Fibroblast of lung (primary cell): ENCODE results near the gene PDIA2. TPM values are rescaled to one million over a fixed set of nuclear protein-coding genes. Genes with fewer than 3 reads are reported as not detected.

Experiments
- DNase-seq, 2 donors: peaks; one replicate each; pipeline versions ENCODE4 v3.0.0 to v3.0.0-alpha.2; 2010; ENCODE audit warnings: low read depth in 2 of 2
- H2AFZ ChIP-seq: 2 replicates; pipeline ENCODE4 v1.5.1; 2012; ENCODE audit warnings: low read length, control low read depth, inconsistent platforms
- H3K27ac ChIP-seq: 2 replicates; pipeline ENCODE4 v1.5.1; 2011; ENCODE audit warnings: low read length, control low read depth; ENCODE audit not compliant: insufficient read depth
- H3K27me3 ChIP-seq: 2 replicates; pipeline ENCODE4 v1.5.1; 2011; ENCODE audit warnings: mild to moderate bottlenecking, low read length; ENCODE audit not compliant: control insufficient read depth, insufficient read depth
- H3K36me3 ChIP-seq: 2 replicates; pipeline ENCODE4 v1.5.1; 2011; ENCODE audit warnings: low read length; ENCODE audit not compliant: control insufficient read depth, insufficient read depth
- H3K4me1 ChIP-seq: 2 replicates; pipeline ENCODE4 v1.5.1; 2011; ENCODE audit warnings: low read length; ENCODE audit not compliant: control insufficient read depth, insufficient read depth; ENCODE audit errors: extremely low read depth
- H3K4me2 ChIP-seq: 2 replicates; pipeline ENCODE4 v1.5.1; 2011; ENCODE audit warnings: low read length, control low read depth; ENCODE audit not compliant: insufficient read depth; ENCODE audit errors: extremely low read depth
- H3K4me3 ChIP-seq, 4 experiments: fragments of 200-600 bp in 1 of 4; sonication (generic) in 1 of 4; replicated peaks in 1 of 4; 2 replicates each; pipeline ENCODE4 v1.5.1; 2011 to 2016; ENCODE audit warnings: low read length in 4 of 4, low read depth in 3 of 4, mild to moderate bottlenecking in 3 of 4, control low read depth in 2 of 4, inconsistent platforms in 1 of 4, mixed read lengths in 1 of 4; ENCODE audit not compliant: insufficient read depth in 1 of 4; ENCODE audit errors: control extremely low read depth in 1 of 4
- H3K79me2 ChIP-seq: 2 replicates; pipeline ENCODE4 v1.5.1; 2012; ENCODE audit warnings: mild to moderate bottlenecking, low read length, inconsistent platforms; ENCODE audit not compliant: control insufficient read depth, insufficient read depth
- H3K9ac ChIP-seq: 2 replicates; pipeline ENCODE4 v1.5.1; 2011; ENCODE audit warnings: mild to moderate bottlenecking, low read length, control low read depth; ENCODE audit not compliant: insufficient read depth
- H3K9me3 ChIP-seq: 2 replicates; pipeline ENCODE4 v1.5.1; 2012; ENCODE audit warnings: low read depth, low read length; ENCODE audit not compliant: control insufficient read depth, insufficient read depth
- H4K20me1 ChIP-seq: 2 replicates; pipeline ENCODE4 v1.5.1; 2011; ENCODE audit warnings: low read length; ENCODE audit not compliant: control insufficient read depth, insufficient read depth; ENCODE audit errors: extremely low read depth
- CTCF ChIP-seq, 2 donors: IDR thresholded peaks in 1 of 2; conservative IDR thresholded peaks in 1 of 2; 1 replicate in 1 of 2; 2 replicates in 1 of 2; pipeline ENCODE4 v1.5.1; 2011 to 2012; ENCODE audit warnings: low read length in 2 of 2, control low read depth in 1 of 2, inconsistent platforms in 1 of 2, low read depth in 1 of 2, mild to moderate bottlenecking in 1 of 2
- EZH2 ChIP-seq: IDR thresholded peaks from 2 replicates; pipeline ENCODE4 v1.5.1; 2012; ENCODE audit warnings: low read length, control low read depth, mild to moderate bottlenecking; ENCODE audit errors: missing control alignments
- polyA plus RNA-seq, 2 donors: library from polyadenylated mRNA; depleted of rRNA in 1 of 2; stranded (reverse) in 1 of 2; unstranded in 1 of 2; fragments of >200 nt; gene quantifications; 2 replicates each; pipeline ENCODE4 v1.2.1, GENCODE V29; 2011 to 2012; ENCODE audit warnings: missing spikeins in 1 of 2
- total RNA-seq: library from RNA; depleted of rRNA; stranded (reverse); fragments of >200 nt; gene quantifications from 2 replicates; pipeline ENCODE4 v1.2.1, GENCODE V29; 2014

The PDIA2 gene
- total and polyA plus RNA-seq, 2 donors (not counting 1 experiment from before 2014, with no cell fraction given): 0.06 to 0.33 TPM

GRCh38 chr16:336269-336668 lies 53.3 kb downstream of the PDIA2 start:
- TF ChIP-seq CTCF (conservative IDR thresholded peaks at IDR 0.05 in 1 of 2, IDR thresholded peaks at IDR 0.05 in 1 of 2; ENCODE audit: low read depth in 1 of 2, low read length in 2 of 2) (no peak), EZH2 (no peak)
- DNase-seq: no peak

More at GRCh38 chr16:336269-336668, 53.3 kb downstream of the PDIA2 start:
- Histone ChIP-seq H3K4me2 (no peak overlapping the region), H3K27ac (no peak overlapping the region), H3K79me2 (peaks cover 37% of the 10 kb centered on the region), H2AFZ (no peak overlapping the region), H3K9ac (no peak overlapping the region), H3K4me1 (peaks cover 4% of the 10 kb centered on the region), H3K4me3 (no peak overlapping the region), H3K27me3 (no peaks in the 10 kb centered on the region), H3K36me3 (no peaks in the 10 kb centered on the region), H3K9me3 (no peaks in the 10 kb centered on the region), H4K20me1 (no peaks in the 10 kb centered on the region)

Other genes starting within 250 kb of the PDIA2 start
- gene POLR3K, start 229.6 kb upstream of the PDIA2 start, total RNA-seq: 2.6 and 3.3 TPM in 2 replicates
- 12.9 and 27.3 TPM in 2 replicates for gene POLR3K, start 229.6 kb upstream of the PDIA2 start, polyA plus RNA-seq
- gene SNRNP25, start 229.3 kb upstream of the PDIA2 start, total RNA-seq: 14.6 and 20.5 TPM in 2 replicates
- gene SNRNP25, start 229.3 kb upstream of the PDIA2 start, polyA plus RNA-seq: 25.9 and 49.4 TPM in 2 replicates
- gene RHBDF1, start 210.5 kb upstream of the PDIA2 start, total RNA-seq: 32.9 and 53.8 TPM in 2 replicates
- 40.5 and 54.6 TPM in 2 replicates for gene RHBDF1, start 210.5 kb upstream of the PDIA2 start, polyA plus RNA-seq
- 256 and 268 TPM in 2 replicates for gene MPG, start 204.9 kb upstream of the PDIA2 start, total RNA-seq
- 45.4 and 49.3 TPM in 2 replicates for gene MPG, start 204.9 kb upstream of the PDIA2 start, polyA plus RNA-seq
- gene NPRL3, start 144.5 kb upstream of the PDIA2 start, total RNA-seq: 6.7 and 9.6 TPM in 2 replicates
- 8.7 and 13.6 TPM in 2 replicates for gene NPRL3, start 144.5 kb upstream of the PDIA2 start, polyA plus RNA-seq
- gene HBZ, start 130.5 kb upstream of the PDIA2 start, total RNA-seq: not detected in 2 replicates
- gene HBZ, start 130.5 kb upstream of the PDIA2 start, polyA plus RNA-seq: not detected in 2 replicates
- not detected in 2 replicates for gene HBM, start 117.2 kb upstream of the PDIA2 start, total RNA-seq
- gene HBM, start 117.2 kb upstream of the PDIA2 start, polyA plus RNA-seq: not detected in 2 replicates
- not detected in 2 replicates for gene HBA2, start 110.3 kb upstream of the PDIA2 start, total RNA-seq
- gene HBA2, start 110.3 kb upstream of the PDIA2 start, polyA plus RNA-seq: 0.19 TPM in 1 of 2 replicates, not detected in the other
- not detected in 2 replicates for gene HBA1, start 106.5 kb upstream of the PDIA2 start, total RNA-seq
- 0.69 and 0.77 TPM in 2 replicates for gene HBA1, start 106.5 kb upstream of the PDIA2 start, polyA plus RNA-seq
- not detected in 2 replicates for gene HBQ1, start 102.7 kb upstream of the PDIA2 start, total RNA-seq
- not detected in 2 replicates for gene HBQ1, start 102.7 kb upstream of the PDIA2 start, polyA plus RNA-seq
- 32.4 and 38.0 TPM in 2 replicates for gene LUC7L, start 53.7 kb upstream of the PDIA2 start, total RNA-seq
- gene LUC7L, start 53.7 kb upstream of the PDIA2 start, polyA plus RNA-seq: 30.9 and 31.1 TPM in 2 replicates
- 67.0 and 68.5 TPM in 2 replicates for gene FAM234A, start 48.3 kb upstream of the PDIA2 start, total RNA-seq
- gene FAM234A, start 48.3 kb upstream of the PDIA2 start, polyA plus RNA-seq: 53.7 and 64.8 TPM in 2 replicates
- gene RGS11, start 7.2 kb upstream of the PDIA2 start, total RNA-seq: 3.1 and 6.3 TPM in 2 replicates
- gene RGS11, start 7.2 kb upstream of the PDIA2 start, polyA plus RNA-seq: 1.1 TPM in 2 replicates
- 0.77 and 1.3 TPM in 2 replicates for gene ARHGDIG, start 2.6 kb upstream of the PDIA2 start, total RNA-seq
- gene ARHGDIG, start 2.6 kb upstream of the PDIA2 start, polyA plus RNA-seq: 0.12 and 0.30 TPM in 2 replicates
- 18.2 and 18.7 TPM in 2 replicates for gene AXIN1, start 69.6 kb downstream of the PDIA2 start, total RNA-seq
- gene AXIN1, start 69.6 kb downstream of the PDIA2 start, polyA plus RNA-seq: 5.1 and 7.2 TPM in 2 replicates
- gene MRPL28, start 87.4 kb downstream of the PDIA2 start, total RNA-seq: 53.7 and 65.2 TPM in 2 replicates
- 86.5 and 133 TPM in 2 replicates for gene MRPL28, start 87.4 kb downstream of the PDIA2 start, polyA plus RNA-seq
- gene PGAP6, start 98.8 kb downstream of the PDIA2 start, total RNA-seq: 48.8 and 82.7 TPM in 2 replicates
- gene PGAP6, start 98.8 kb downstream of the PDIA2 start, polyA plus RNA-seq: 46.2 and 73.2 TPM in 2 replicates
- 51.9 and 71.7 TPM in 2 replicates for gene NME4, start 114.0 kb downstream of the PDIA2 start, total RNA-seq
- gene NME4, start 114.0 kb downstream of the PDIA2 start, polyA plus RNA-seq: 114 and 121 TPM in 2 replicates
- gene DECR2, start 118.7 kb downstream of the PDIA2 start, total RNA-seq: 6.4 and 12.1 TPM in 2 replicates
- 10.8 and 12.0 TPM in 2 replicates for gene DECR2, start 118.7 kb downstream of the PDIA2 start, polyA plus RNA-seq
- gene RAB11FIP3, start 142.5 kb downstream of the PDIA2 start, total RNA-seq: 17.5 and 22.1 TPM in 2 replicates
- 7.3 and 11.9 TPM in 2 replicates for gene RAB11FIP3, start 142.5 kb downstream of the PDIA2 start, polyA plus RNA-seq
- 16.4 and 21.3 TPM in 2 replicates for gene CAPN15, start 244.5 kb downstream of the PDIA2 start, total RNA-seq
- gene CAPN15, start 244.5 kb downstream of the PDIA2 start, polyA plus RNA-seq: 4.1 and 7.8 TPM in 2 replicates